Measurements from ENCODE around the gene KLHL41. TPM values are rescaled to one million over a fixed set of nuclear protein-coding genes. Genes with fewer than 3 reads are reported as not detected.

The KLHL41 gene
- not detected for total RNA-seq

DNA sequence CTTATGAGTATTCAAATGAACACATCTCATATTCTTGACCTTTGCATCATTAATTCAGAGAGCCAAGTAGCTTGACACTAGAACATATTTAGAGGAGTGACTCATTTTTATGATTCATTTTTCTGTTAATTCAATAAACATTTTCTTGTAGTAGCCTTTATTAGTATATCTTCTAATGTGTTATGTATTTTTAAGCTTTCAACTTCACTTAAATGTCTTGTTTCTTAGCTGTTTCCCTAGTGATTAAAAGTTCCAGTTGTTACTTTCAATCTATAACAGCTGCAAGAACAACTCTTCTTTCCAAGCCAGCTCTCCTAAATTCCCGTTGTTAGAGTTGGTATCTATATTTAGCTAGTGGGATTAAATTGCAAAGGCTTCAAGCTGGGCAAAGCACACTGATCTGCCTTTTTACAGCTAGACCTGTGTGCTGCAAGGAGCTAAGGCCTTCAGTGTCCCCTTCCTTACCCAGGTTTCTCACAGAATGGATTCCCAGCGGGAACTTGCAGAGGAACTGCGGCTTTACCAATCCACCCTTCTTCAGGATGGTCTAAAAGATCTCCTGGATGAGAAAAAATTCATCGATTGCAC is at the start of gene KLHL41:
Gene KLHL41 (plus strand): TSS at position 405 of the 588 bp plus-strand sequence. CDS start 77 bp downstream, at position 482.
- no peak for DNase-seq

DNA sequence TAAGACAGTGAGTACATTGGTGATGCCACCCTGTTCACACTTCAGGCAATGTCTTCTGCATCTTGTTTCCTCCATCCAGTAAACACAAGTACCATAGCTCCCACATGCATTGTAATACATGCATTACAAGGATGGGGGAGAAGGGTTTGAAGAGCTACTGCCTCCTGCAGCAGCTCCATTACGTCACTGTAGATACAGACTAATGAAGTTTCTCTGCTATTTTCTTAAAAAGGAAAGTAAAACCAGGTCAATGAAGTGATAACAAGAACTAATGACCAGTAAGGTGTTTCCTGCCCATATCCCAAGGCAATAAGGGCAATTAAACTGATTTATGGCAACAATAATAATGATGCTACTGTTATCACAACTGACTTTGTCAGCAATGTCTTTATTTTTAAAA is 48.4 kb upstream of the KLHL41 start:
- DNase-seq: no peak

DNA sequence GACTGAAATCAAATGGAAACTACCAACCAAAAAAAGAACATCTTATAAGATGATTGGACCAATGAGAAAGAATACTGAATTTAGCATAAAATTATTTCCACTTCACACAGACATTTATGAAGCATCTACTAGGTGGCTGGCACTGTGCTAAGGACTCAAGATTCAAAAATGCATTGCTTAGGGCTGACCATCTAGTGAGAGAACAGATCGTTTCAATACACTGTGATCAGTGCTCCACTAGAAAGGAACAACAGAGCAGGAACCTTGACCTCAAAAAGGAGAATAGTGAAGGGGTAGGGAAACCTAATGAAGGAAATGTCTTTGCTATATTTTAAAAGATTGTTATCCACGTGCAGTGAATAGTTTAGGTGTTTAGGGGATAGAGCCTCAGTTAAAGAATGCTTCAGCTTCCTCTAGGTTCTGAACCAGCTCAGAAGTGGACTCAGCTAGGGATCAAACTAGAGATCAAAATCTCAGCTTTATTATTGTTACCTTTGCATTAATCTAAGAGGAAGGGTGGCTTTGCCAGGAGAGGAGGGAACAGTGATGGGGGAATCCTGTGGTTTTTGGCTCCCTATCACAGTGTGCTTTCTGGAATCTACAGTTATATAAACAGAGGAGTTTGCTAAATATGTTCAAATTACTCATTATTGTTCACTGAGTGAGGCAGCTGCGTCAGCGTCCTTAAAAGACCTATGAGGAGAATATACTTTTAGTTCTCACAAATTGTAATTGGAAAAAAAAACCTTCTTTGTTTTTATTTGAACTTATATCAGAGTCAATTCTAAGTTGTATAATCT is 46.4 kb upstream of the KLHL41 start:
- DNase-seq: no peak

DNA sequence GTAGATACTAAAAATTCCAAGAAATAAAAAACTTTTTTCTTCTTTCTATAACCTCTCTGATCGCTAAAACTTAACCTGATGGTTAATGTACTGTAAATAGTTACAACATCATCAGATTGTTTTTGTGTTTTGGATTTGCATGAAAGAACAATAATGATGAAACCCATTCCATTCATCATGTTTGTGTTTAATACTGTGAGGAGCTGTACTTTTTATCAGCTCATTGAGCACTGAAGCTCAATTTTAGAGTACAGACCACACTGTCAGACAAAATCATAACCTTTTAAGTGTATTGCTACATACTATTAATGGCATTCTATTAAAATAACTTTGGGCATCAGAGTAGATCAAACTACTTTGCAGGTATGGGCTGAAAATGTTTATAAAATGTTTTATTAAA is 45.0 kb upstream of the KLHL41 start:
- DNase-seq: no peak

DNA sequence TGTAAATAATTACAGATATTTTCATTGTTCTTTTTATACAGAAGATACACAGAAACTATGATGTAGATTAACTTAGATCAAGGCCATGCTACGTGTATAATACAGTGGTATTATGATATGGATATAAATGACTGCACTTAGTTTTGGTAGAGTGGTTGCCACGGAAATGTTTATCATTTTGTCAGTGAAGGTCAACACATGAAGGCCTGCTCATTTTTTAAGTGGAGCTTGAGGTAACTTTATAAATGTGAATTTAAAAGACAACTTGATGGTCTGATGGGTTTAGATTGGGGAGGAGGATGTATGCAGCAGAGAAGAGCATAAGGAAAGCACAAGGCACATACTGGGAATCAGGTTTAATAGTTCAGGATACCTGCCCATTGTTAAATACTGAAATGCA is 44.6 kb upstream of the KLHL41 start:
- no peak for DNase-seq

DNA sequence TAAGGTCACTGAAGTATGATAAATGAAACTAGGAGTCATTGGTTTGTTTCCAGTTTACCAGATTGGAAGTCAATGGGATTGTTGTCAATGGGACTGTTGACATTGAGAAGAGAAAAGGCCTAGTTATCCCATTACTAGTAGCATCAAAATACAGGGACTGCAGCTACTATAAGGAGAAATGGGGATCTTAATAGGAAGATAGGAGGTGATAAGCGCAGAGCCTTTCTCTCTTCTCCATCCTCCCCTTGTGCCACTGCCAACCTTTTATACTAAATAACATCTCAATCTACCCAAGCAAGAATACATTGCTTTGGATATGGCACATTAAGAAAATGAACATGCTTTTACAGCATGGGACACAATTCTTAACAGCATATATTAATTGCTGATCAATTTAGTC is 40.7 kb upstream of the KLHL41 start:
- DNase-seq: no peak

DNA sequence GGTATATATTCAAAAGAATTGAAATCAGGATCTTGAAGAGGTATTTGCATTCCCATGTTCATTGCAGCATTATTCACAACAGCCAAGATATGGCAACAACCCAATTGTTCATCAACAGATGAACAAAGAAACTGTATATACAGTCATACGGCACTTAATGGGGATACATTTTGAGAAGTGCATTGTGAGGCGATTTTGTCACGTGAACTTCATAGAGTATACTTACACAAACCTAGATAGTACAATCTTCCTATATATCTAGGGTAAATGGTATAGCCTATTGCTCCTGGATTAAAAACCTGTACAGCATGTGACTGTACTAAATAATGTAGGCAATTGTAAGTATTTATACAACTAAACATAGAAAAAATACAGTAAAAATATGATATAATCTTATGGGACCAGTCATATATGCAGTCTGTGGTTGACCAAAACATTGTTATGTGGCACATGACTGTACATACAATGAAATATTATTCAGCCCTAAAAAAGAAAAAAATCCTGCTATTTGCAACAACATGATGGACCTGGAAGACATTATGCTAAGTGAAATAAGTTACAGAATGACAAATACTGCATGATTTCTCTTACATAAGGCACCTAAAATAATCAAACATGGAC is 39.4 kb upstream of the KLHL41 start:
- DNase-seq: no peak

DNA sequence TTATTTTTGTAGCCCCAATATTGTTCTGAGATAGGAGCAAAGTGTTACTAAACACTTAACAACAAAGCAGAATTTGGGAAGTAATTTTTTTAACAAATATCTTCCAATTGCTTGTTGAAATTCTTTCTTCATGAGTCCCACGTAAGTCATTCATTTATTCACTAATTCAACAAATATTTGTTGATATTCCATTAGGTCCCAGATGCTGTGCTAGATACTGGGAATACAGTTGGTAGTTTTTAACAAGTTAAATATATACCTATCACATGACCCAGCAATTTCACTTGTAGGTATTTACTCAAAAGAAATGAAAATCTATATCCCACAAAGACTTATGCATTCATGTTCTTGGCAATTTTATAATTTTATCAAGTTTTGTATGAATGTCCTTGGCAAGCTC is 37.3 kb upstream of the KLHL41 start:
- DNase-seq: no peak

DNA sequence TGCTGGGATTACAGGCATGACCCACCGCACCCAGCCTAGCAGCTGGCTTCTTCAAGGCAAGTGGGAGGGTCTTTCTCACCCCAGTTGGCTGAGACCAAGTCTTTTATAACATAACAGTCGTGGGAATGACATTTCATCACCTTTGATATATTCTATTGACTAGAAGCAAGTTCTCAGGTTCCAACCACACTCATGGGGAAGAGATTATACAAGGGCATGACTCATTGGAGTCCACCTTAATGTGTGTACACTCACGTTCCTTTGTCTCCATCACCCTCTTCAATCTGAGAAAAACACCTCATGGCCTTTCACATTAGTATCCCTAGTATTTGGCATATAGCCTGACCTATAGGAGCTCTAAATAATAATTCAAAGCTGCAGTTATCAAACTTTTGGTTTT is 33.0 kb upstream of the KLHL41 start:
- DNase-seq: no peak

DNA sequence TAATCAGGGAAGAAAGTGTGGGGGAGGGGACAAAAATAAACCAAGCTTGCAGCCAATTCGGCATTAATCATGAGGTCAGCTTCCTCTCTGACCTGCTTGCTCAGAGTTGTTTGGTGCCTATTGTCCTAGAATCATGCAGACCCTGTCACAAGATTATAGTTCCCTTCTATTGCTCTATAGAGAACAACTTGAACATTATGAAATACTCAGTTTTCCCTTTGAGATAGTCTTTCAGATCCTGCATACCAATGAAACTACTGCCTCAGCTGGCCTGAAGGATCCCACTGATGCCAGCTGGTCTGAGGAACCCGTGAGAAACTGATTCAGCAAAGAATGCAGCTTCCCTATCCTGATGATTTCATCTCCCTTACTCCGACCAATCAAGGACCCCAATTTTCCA is 31.2 kb upstream of the KLHL41 start:
- no peak for DNase-seq

DNA sequence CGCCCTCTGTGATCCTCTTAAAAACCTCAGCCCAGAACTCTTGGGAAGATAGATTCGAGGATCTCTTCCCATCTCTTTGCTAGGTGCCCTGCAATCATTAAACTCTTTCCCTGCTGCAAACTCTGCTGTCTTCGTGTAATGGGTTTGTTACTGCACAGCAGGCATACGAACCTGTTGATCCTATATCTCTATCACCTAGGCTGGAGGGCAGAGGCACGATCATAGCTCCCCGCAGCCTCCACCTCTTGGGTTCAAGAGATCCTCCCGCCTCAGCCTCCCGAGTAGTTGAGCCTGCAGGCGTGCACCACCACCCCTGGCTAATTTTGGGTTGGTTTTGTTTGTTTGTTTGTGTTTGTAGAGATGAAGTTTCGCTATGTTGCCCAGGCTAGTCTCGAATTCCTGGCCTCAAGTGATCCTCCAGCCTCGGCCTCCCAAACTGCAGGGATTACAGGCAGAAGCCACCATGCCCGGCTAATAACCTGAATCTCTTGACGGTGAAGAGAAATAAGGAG is 30.7 kb upstream of the KLHL41 start:
- no peak for DNase-seq

DNA sequence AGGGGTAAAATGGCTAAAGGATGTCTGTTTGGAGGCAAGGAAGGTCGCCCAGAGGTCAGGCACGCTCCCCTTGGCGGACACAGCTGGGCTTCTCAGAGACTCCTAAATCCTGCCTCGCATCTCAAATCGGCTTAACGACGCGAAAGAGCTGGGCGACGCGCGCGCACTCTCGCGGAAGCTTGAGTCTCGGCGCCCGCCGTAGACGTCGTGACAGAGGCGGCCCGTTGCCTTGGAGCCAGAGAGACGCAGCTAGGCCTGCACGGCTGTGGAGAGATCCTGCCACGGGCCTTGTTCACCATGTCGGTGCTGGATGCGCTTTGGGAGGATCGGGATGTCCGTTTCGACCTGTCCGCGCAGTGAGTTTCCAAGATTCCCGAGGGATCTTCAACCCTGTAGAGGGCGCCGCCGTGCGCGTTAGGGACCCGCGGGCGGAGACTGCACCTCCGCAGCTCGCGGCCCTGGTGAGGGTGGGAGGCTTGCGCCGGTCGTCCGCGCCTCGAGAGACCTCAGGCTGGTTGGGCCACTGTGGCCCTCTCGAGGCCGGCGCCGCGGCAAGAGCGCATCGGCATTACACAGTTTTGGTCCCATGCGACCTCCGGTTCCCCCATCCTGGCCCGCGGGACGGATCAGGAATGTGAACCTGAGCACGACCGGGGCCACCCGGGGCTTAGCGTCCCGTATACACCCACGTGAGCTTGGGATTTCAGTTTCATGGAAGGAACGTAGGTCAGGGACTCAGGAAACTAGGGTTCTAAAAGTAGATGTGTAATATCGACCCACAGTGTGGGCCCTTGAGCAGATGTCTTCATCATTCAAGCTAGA is 30.0 kb upstream of the KLHL41 start, which contains the start of gene BBS5:
Gene BBS5 (plus strand): TSS at position 238 of the 822 bp plus-strand sequence. CDS start 60 bp downstream, at position 298.
- peak; percentile 41 for DNase-seq

DNA sequence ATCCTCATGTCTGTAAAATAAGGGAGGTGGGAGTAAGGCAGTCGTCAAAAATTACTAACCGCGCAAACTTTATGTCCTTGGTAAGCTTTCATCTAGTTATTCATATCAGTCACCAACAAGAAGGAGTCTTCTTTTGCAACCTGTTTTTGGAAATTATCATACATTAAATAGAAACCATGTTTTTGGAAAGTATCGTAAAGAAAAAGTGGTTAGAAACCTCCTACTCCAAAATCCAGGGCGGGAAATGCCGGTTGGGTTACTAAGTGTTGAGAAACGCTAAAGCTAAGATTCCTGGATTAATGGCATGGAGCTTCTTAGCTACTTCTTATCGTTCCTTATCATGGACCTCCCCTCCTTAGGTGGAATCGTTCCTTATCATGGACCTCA is 29.4 kb upstream of the KLHL41 start:
- DNase-seq: no peak

DNA sequence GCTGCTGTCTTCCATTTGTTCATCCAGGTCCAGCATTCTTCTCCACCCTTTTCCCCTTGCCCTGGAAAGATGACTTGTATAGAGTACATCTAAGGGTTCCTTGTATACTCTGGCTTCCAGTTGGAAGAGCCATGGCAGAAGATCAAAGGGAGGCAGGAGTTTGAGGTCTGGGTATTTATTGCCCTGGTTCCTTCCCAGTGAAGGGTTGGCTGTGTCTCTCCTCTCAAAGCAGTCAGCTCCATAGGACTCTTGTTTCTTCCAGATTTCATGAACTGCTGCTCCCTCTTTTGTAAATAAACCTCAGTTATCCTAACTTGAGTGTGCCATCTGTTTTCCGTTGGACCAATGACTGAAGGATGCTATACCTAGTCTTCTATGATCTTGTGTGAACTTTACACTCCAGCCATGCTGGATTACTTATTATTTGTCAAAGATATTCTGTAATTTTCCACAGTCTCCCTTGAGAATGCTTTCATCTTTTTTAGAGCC is 23.8 kb upstream of the KLHL41 start:
- no peak for DNase-seq

DNA sequence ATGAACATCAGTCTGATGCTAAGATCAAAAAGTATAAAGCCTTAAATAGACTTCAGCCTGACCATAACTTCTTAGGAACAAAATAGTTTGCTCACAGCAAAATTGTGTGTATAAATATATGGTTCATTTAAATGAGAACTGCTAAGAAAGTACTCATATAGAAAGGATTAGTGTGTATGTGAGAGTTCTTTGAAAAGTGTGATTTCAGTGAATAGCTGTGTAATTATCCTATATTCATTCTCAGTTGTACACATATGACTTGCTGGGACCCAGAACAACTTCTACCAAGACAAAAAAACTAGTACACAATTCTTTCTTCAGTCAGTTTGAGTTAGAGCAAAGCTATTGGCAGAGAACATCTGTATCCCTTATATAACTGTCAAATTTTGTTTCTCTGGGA is 23.0 kb upstream of the KLHL41 start:
- DNase-seq: no peak

DNA sequence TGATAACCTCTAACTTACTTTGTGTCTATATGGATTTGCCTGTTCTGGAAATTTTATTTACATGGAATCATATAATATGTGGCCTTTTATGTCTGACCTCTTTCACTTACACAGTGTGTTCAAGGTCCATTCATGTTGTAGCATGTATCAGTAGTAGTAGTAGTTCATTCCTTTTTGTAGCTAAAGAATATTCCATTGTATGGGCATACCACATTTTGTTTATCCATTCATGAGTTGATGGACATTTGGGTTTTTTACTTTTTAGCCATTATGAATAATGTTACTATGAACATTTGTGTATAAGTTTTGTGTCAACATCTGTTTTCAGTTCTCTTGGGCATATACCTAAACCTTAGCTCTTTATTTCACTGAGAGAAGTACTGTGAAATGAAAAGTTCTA is 18.7 kb upstream of the KLHL41 start:
- DNase-seq: no peak

DNA sequence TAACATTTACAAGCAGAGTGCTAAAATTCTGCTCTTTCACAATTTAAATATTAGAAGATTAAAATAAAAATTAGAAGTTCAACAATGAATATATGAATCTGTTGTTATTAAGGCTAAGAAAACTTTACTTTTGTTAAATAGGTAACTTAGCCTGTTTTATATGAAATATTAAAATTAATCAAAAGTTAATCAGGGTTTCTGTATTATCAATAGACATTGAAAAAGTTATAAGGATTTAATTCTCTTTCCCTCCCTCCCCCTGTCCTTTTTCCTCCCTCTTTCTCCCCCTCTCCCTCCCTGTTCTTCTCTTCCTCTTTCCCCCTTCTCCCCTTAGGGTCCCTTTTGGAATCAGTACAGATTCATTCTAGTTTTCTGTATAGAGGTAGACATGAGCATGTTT is 18.1 kb upstream of the KLHL41 start:
- no peak for DNase-seq

DNA sequence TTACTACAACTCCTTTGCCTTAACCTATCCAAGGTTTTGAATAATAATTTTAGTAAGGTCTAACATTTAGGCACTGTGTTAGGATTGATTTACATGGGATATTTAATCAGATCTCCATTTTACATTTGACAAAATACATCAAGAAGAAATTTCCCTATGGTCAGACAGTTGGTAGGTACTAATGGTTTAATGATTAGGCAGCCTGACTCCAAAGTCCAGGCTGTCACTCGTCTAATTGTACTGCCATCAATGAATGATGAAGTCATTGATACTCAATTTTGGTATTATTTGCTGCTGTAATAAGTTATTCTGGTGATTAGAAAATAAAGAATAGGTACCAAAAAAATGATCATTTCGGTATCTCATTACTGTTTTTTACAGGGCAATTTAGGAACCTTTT is 16.1 kb upstream of the KLHL41 start:
- DNase-seq: no peak

DNA sequence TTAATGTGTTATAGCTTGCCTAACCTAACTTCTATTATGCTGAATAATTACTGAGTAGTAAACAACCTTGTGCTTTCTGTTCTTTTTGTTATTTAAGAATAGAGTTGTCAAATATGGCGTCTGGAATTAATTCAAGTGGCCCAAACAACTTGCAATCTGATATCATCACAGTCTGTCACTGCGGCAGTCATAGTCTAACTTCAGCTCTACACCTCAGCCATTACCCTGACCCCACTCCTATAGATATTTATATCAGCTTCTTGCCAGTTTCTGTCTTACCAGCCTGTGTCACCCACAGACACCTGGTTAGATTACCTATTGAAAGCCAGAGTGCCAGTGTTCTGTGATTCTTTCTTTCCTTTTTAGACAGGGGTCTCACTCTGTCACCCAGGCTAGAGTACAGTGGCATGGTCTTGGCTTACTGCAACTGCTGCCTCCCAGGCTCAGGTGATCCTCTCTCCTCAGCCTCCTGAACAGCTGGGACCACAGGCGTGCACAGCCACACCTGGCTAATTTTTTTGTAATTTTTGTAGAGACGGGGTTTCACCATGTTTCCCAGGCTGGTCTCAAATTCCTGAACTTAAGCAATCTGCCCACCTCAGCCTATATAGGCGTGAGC is 14.1 kb upstream of the KLHL41 start:
- DNase-seq: no peak

DNA sequence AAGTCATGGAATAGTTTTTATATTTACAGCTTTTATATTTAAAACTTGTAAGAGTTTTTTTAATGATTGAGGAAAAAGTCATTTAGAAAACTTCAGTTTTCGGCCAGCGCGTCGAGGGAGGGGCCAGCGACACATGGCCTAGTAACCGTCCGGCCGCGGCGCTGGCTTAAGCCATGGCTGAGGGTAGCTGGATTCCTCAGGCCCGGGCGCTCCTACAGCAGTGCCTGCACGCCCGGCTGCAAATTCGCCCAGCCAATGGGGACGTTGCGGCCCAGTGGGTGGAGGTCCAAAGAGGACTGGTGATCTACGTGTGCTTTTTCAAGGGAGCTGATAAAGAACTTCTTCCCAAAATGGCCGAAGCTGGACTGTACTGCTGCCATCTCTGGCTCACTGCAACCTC is 4.9 kb upstream of the KLHL41 start:
- no peak for DNase-seq

DNA sequence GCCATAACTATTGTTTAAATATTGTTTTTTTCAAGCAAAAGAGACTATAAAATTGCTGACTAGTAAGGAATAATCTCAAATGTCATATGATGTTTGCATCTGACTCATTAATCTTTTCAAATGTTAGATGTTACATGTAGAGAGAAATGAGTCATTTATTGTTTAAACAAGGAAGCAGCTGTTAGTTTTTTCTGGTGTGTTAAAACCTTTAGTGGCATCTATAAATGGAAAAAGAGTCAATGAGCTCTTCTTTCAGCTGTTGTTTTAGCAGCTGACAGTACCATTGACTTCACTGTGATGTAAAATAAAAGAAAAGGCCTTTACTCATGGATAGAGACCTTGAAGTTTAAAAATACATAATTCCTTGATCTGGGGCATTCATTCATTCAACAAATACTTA is 1.8 kb upstream of the KLHL41 start:
- DNase-seq: no peak

DNA sequence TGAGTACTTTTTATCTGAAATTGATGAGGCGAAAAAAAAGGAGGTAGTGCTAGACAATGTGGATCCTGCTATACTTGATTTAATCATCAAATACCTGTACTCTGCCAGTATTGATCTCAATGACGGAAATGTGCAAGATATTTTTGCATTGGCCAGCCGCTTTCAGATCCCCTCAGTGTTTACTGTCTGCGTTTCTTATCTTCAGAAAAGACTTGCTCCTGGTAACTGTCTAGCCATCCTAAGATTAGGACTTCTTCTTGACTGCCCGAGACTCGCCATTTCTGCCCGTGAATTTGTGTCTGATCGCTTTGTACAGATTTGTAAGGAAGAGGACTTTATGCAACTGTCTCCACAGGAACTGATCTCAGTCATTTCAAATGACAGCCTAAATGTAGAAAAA is 453 bp downstream of the KLHL41 start:
- DNase-seq: no peak

Measured in effector CD4-positive, alpha-beta T cell (primary cell).